Measurements from ENCODE around the gene TLCD3B. TPM values are rescaled to one million over a fixed set of nuclear protein-coding genes. Genes with fewer than 3 reads are reported as not detected.

TLCD3B gene
- total RNA-seq, 1 experiment from 2014 or later, result 0.90 TPM

DNA sequence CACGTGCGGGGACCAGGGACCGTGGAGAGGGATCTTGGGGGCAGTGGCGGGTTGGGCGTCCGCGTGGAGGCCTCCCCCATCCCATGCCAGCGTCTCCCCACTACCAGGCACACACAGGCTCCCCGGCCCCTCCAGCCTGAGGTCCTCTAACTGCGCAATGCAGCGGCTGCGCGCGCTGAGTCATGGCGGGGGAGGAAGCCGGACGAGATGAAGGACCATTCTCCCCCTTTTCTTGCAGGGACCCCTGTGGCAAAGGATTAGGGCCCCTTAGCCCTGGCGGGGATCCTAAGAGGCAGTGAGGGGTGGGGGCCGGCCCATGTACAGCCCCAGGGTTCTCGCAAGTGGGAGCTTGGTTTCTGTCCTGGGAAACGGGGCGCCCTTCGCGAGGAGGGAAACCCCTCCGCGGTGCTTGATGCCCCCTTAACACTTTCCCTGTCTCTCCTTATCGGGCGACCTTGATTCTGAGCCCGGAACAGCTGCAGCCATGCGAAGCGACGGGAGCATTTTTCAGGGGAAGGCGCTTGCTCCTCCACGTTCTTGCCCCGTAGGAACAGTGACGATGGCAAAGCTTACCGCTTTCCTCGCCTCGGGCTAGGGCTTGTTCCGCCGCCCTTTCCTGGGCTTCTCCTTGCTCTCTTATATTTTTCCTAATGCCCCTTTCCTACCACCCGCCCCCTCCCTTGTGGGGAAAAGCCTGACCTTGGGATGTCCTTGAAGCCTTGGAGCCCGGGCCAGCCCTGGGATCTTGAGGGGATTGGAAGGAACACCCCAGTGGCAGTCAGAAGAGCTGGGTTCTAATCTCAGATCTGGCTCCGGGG lies 35.1 kb upstream of the TLCD3B start:
- Mint-ChIP-seq H3K9me3 (ENCODE audit: low read depth, unreplicated experiment) (no peaks in the 10 kb centered on the region), H3K4me1 (ENCODE audit: low read depth, unreplicated experiment) (peaks cover 41% of the 10 kb centered on the region), H3K4me3 (ENCODE audit: low read depth, unreplicated experiment) (peak overlapping the region; percentile 83), H3K27ac (ENCODE audit: unreplicated experiment) (peak overlapping the region; percentile 87), H3K36me3 (ENCODE audit: insufficient read depth, unreplicated experiment) (peaks cover 78% of the 10 kb centered on the region), H3K27me3 (ENCODE audit: unreplicated experiment) (no peaks in the 10 kb centered on the region)
- CTCF ChIA-PET, result interaction anchor here (0.5 to 3.3 kb wide), 7 partner anchors 11 to 364 kb away, joined by 3 to 20 read pairs (median 4); partner anchors contain the start of genes ASPHD1, DCTPP1 and TBX6
- intact Hi-C loops (cut with micrococcal nuclease; ENCODE audit: unreplicated experiment), result no loop called here
- BruUV-seq (replicated peaks), result TSS peak; percentile 45
- TF ChIP-seq, protein P1, sequence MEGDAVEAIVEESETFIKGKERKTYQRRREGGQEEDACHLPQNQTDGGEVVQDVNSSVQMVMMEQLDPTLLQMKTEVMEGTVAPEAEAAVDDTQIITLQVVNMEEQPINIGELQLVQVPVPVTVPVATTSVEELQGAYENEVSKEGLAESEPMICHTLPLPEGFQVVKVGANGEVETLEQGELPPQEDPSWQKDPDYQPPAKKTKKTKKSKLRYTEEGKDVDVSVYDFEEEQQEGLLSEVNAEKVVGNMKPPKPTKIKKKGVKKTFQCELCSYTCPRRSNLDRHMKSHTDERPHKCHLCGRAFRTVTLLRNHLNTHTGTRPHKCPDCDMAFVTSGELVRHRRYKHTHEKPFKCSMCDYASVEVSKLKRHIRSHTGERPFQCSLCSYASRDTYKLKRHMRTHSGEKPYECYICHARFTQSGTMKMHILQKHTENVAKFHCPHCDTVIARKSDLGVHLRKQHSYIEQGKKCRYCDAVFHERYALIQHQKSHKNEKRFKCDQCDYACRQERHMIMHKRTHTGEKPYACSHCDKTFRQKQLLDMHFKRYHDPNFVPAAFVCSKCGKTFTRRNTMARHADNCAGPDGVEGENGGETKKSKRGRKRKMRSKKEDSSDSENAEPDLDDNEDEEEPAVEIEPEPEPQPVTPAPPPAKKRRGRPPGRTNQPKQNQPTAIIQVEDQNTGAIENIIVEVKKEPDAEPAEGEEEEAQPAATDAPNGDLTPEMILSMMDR (IDR thresholded peaks at IDR 0.05; ENCODE audit: unreplicated experiment), result no peak
- DNase-seq, result peak; percentile 54

DNA sequence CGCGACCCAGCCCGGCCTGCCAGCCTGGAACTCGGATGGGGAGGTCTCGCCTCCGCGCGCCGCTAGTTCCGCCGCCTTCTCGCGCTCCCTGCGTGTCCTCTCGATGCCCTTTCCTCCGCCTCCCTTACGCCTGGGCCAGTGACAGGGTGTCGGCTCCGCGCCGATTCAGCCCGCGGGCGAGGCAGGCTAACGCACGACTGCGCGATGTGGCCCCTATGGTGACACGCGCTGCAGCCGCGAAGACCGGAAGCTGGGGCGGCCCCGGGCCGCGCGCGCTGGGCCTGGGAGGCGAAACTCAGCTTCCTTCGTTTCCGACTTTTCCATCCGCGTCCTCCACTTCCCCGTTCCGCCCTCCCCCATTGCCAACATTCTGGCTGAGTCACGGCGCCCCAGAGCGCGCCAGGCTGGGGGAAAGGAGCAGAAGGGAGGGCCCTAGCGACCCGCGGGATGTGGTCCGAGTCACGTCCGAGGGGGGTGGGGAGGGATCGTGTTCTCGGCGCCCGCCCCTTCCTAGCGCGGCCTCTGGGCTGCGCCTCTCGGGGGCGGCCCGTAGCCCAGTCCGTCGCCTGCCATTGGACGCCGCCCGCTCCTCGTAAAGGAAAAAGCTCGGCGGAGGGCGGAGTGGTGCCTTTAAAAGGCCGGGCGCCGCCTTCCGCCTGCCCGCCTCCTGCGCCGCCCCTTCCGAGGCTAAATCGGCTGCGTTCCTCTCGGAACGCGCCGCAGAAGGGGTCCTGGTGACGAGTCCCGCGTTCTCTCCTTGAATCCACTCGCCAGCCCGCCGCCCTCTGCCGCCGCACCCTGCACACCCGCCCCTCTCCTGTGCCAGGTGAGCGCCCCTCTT lies 34.3 kb upstream of the TLCD3B start, which contains the start of gene ALDOA:
TSS of gene ALDOA (plus strand) at position 659 of the 841 bp plus-strand sequence. CDS start 1,138 bp downstream, outside the sequence.
- DNase-seq, result peak; percentile 100
- peaks cover 70% of the 10 kb centered on the region for H3K36me3 Mint-ChIP-seq (ENCODE audit: insufficient read depth, unreplicated experiment)
- H3K27me3 Mint-ChIP-seq (ENCODE audit: unreplicated experiment), result no peaks in the 10 kb centered on the region
- TF ChIP-seq, protein P1 (IDR thresholded peaks at IDR 0.05; ENCODE audit: unreplicated experiment), result no peak
- H3K4me3 Mint-ChIP-seq (ENCODE audit: low read depth, unreplicated experiment), result peak within 1 kb of the TSS; percentile 83
- no TSS peak for BruUV-seq (replicated peaks)
- CTCF ChIA-PET, result interaction anchor here (0.5 to 3.3 kb wide), 8 partner anchors 10 to 365 kb away, joined by 3 to 20 read pairs (median 4); partner anchors contain the start of genes ASPHD1, DCTPP1 and TBX6
- H3K27ac Mint-ChIP-seq (ENCODE audit: unreplicated experiment), result peak within 1 kb of the TSS; percentile 87
- no peaks in the 10 kb centered on the region for H3K9me3 Mint-ChIP-seq (ENCODE audit: low read depth, unreplicated experiment)
- intact Hi-C loops (cut with micrococcal nuclease; ENCODE audit: unreplicated experiment), result no loop called here
- H3K4me1 Mint-ChIP-seq (ENCODE audit: low read depth, unreplicated experiment), result peaks cover 47% of the 10 kb centered on the region

DNA sequence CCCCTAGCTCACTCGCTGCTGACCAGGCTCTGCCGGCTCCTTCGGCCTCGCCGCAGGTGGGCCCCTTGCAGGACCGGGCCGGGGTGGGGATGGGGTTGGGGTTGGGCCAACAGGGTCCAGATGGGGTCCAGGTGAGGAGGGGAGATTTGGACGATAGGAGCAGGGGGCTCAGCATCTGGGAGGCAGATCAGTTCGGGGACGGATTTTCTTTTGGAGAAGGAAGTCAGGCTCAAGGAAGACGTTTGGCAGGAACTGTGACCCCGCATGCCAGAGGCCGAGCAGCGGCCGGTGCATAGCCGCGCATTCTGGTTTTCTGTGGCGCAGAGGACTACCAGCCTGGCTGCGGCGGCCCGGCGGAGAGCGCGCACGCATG lies 33.6 kb upstream of the TLCD3B start:
- peaks cover 64% of the 10 kb centered on the region for H3K36me3 Mint-ChIP-seq (ENCODE audit: insufficient read depth, unreplicated experiment)
- intact Hi-C loops (cut with micrococcal nuclease; ENCODE audit: unreplicated experiment), result no loop called here
- TF ChIP-seq, protein P1 (IDR thresholded peaks at IDR 0.05; ENCODE audit: unreplicated experiment), result no peak
- peak overlapping the region; percentile 87 for H3K27ac Mint-ChIP-seq (ENCODE audit: unreplicated experiment)
- no peak for DNase-seq
- no peaks in the 10 kb centered on the region for H3K27me3 Mint-ChIP-seq (ENCODE audit: unreplicated experiment)
- H3K4me1 Mint-ChIP-seq (ENCODE audit: low read depth, unreplicated experiment), result peaks cover 42% of the 10 kb centered on the region
- BruUV-seq (replicated peaks), result TSS peak; percentile 88
- CTCF ChIA-PET, result interaction anchor here (1.2 to 3.3 kb wide), 5 partner anchors 12 to 365 kb away, joined by 3 to 20 read pairs (median 4); partner anchors contain the start of genes DCTPP1 and TBX6
- H3K9me3 Mint-ChIP-seq (ENCODE audit: low read depth, unreplicated experiment), result no peaks in the 10 kb centered on the region
- H3K4me3 Mint-ChIP-seq (ENCODE audit: low read depth, unreplicated experiment), result peak overlapping the region; percentile 83

Measured in Calu3 (cell line).